Caco-2 (cell line): ENCODE data around the gene PBX2. TPM values are rescaled to one million over a fixed set of nuclear protein-coding genes. Genes with fewer than 3 reads are reported as not detected.
A peak's percentile ranks its signal among the peaks of the same experiment; 100 is the strongest.

Source experiments
- BruUV-seq: library from RNA; stranded (reverse); fragments of 400-500 nt; replicated peaks from 2 replicates; lab custom pipeline; 2021; lab: Mats Ljungman, UMichigan
- CTCF ChIA-PET: fragments of 300-600 bp; sonication (Branson Sonifier 250); formaldehyde crosslinking; loops from one replicate; lab custom pipeline; 2022; ENCODE audit warnings: antibody characterized with exemption; lab: Charles Lee
- POLR2A ChIA-PET: fragments of 300-600 bp; sonication (Branson Sonifier 250); formaldehyde crosslinking; loops from one replicate; lab custom pipeline; 2022; ENCODE audit warnings: antibody characterized with exemption; lab: Charles Lee
- DNase-seq, 2 experiments: peaks; one replicate each; pipeline versions ENCODE4 v3.0.0 to v3.0.0-alpha.2; 2020 to 2022
- H3K27me3 ChIP-seq: replicated peaks from 2 replicates; pipeline ENCODE4 v1.6.0; 2011; ENCODE audit warnings: low read length; ENCODE audit not compliant: control insufficient read depth, insufficient read depth
- H3K36me3 ChIP-seq: 2 replicates; pipeline ENCODE4 v1.5.1; 2011; ENCODE audit warnings: low read length; ENCODE audit not compliant: control insufficient read depth, insufficient read depth
- H3K4me1 ChIP-seq: fragments of 250-450 bp; sonication (Bioruptor Pico); 2 replicates; pipeline ENCODE4 v1.5.1; 2020; ENCODE audit warnings: mild to moderate bottlenecking
- H3K4me3 ChIP-seq: 2 replicates; pipeline ENCODE4 v1.5.1; 2011; ENCODE audit warnings: low read depth, mild to moderate bottlenecking, control low read depth, low read length
- H3K9me3 ChIP-seq: fragments of 250-450 bp; sonication (Bioruptor Pico); 2 replicates; pipeline ENCODE4 v1.5.1; 2020; ENCODE audit warnings: mild to moderate bottlenecking, moderate library complexity
- H3K27ac Mint-ChIP-seq: one replicate; pipeline ENCODE4 v1.8.0; 2022; ENCODE audit warnings: mixed read lengths; ENCODE audit not compliant: unreplicated experiment
- H3K27me3 Mint-ChIP-seq: one replicate; pipeline ENCODE4 v1.8.0; 2022; ENCODE audit warnings: mixed read lengths; ENCODE audit not compliant: insufficient read depth, unreplicated experiment
- H3K36me3 Mint-ChIP-seq: one replicate; pipeline ENCODE4 v1.8.0; 2022; ENCODE audit warnings: mild to moderate bottlenecking, mixed read lengths; ENCODE audit not compliant: insufficient read depth, unreplicated experiment
- H3K4me1 Mint-ChIP-seq: one replicate; pipeline ENCODE4 v1.8.0; 2022; ENCODE audit warnings: low read depth, mixed read lengths; ENCODE audit not compliant: unreplicated experiment
- H3K4me3 Mint-ChIP-seq: one replicate; pipeline ENCODE4 v1.8.0; 2022; ENCODE audit warnings: mild to moderate bottlenecking, moderate library complexity, mixed read lengths; ENCODE audit not compliant: unreplicated experiment
- H3K9me3 Mint-ChIP-seq: one replicate; pipeline ENCODE4 v1.8.0; 2022; ENCODE audit warnings: mixed read lengths; ENCODE audit not compliant: unreplicated experiment
- intact Hi-C: fragments of 100-400 bp; cut with micrococcal nuclease; formaldehyde crosslinking; loops from one replicate; pipeline ENCODE4 v1.10.0; 2022; ENCODE audit not compliant: unreplicated experiment
- total RNA-seq: library from RNA; stranded (reverse); gene quantifications from 2 replicates; pipeline ENCODE4 v1.2.3, GENCODE V29; 2022
- TF ChIP-seq, protein P1 (sequence below), 2 experiments: fragments of 200-600 bp in 1 of 2; IDR thresholded peaks; 1 replicate in 1 of 2; 2 replicates in 1 of 2; pipeline versions ENCODE4 v1.5.1 to v1.8.0; 2011 to 2022; ENCODE audit warnings: antibody characterized with exemption in 1 of 2, control low read depth in 1 of 2, inconsistent platforms in 1 of 2, low read depth in 1 of 2, low read length in 1 of 2, mild to moderate bottlenecking in 1 of 2, moderate library complexity in 1 of 2; ENCODE audit not compliant: insufficient read depth in 1 of 2, severe bottlenecking in 1 of 2, unreplicated experiment in 1 of 2

PBX2 gene
- total RNA-seq, 1 experiment from 2014 or later, result 96.3 TPM

DNA sequence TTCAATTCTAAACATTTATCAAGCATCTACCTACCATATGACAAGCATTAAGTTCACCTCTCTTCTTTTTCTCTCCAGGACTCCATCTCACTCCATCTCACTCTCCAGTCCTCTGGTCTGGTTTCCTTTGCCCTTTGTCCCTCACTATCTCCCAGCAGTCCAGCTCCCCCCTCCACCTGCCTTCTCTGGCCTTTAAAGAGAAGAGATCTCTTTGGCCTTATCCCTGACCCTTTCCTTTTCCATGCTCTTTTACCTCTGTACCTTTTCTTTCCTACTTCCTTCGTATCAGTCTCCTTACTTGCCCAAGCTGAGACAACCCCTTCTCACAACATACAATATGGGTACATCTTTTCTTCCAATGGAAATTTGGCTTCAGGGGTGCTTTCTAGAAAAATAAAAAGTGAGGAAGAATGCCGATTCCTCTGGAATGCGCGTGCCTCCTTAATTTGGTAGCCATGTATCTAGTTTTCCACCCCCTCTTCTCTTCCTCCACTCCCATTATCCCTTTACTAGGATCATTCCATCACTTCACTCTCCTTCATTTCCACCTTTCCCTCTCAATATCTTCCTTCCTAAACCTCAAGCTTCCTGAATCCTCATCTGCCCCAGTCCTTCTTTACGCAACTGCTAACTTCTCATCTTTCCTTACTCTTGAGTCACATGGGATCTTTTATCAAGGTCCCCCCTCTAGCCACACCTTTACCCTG lies 13.4 kb downstream of the PBX2 start:
- H3K27ac Mint-ChIP-seq, result peak overlapping the region; percentile 94
- intact Hi-C loops, result loop anchor here (1.0 kb wide), 1 partner anchor 19 kb away; no protein-coding TSS in a partner anchor
- Histone ChIP-seq H3K27me3 (no peaks in the 10 kb centered on the region), H3K36me3 (peaks cover 1% of the 10 kb centered on the region), H3K9me3 (no peaks in the 10 kb centered on the region), H3K4me3 (peak overlapping the region; percentile 87), H3K4me1 (peaks cover 22% of the 10 kb centered on the region)
- peaks cover 46% of the 10 kb centered on the region for H3K4me1 Mint-ChIP-seq
- BruUV-seq, result TSS peak; percentile 63
- H3K9me3 Mint-ChIP-seq, result no peaks in the 10 kb centered on the region
- TF ChIP-seq, protein P1, sequence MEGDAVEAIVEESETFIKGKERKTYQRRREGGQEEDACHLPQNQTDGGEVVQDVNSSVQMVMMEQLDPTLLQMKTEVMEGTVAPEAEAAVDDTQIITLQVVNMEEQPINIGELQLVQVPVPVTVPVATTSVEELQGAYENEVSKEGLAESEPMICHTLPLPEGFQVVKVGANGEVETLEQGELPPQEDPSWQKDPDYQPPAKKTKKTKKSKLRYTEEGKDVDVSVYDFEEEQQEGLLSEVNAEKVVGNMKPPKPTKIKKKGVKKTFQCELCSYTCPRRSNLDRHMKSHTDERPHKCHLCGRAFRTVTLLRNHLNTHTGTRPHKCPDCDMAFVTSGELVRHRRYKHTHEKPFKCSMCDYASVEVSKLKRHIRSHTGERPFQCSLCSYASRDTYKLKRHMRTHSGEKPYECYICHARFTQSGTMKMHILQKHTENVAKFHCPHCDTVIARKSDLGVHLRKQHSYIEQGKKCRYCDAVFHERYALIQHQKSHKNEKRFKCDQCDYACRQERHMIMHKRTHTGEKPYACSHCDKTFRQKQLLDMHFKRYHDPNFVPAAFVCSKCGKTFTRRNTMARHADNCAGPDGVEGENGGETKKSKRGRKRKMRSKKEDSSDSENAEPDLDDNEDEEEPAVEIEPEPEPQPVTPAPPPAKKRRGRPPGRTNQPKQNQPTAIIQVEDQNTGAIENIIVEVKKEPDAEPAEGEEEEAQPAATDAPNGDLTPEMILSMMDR (IDR thresholded peaks at IDR 0.05; ENCODE audit: insufficient read depth in 1 of 2, low read depth in 1 of 2, low read length in 1 of 2, severe bottlenecking in 1 of 2, unreplicated experiment in 1 of 2), result no peak
- peak overlapping the region; percentile 81 for H3K4me3 Mint-ChIP-seq
- CTCF ChIA-PET, result interaction anchor here (1.2 to 2.1 kb wide), 4 partner anchors 9 to 83 kb away, joined by 3 to 24 read pairs (median 4); partner anchors contain the start of gene PBX2
- no peaks in the 10 kb centered on the region for H3K27me3 Mint-ChIP-seq
- H3K36me3 Mint-ChIP-seq, result peaks cover 38% of the 10 kb centered on the region
- POLR2A ChIA-PET, result interaction anchor here (0.6 to 1.4 kb wide), 4 partner anchors 14 to 795 kb away, joined by 3 to 29 read pairs (median 4); partner anchors contain the start of genes FKBPL and PBX2
- no peak for DNase-seq

DNA sequence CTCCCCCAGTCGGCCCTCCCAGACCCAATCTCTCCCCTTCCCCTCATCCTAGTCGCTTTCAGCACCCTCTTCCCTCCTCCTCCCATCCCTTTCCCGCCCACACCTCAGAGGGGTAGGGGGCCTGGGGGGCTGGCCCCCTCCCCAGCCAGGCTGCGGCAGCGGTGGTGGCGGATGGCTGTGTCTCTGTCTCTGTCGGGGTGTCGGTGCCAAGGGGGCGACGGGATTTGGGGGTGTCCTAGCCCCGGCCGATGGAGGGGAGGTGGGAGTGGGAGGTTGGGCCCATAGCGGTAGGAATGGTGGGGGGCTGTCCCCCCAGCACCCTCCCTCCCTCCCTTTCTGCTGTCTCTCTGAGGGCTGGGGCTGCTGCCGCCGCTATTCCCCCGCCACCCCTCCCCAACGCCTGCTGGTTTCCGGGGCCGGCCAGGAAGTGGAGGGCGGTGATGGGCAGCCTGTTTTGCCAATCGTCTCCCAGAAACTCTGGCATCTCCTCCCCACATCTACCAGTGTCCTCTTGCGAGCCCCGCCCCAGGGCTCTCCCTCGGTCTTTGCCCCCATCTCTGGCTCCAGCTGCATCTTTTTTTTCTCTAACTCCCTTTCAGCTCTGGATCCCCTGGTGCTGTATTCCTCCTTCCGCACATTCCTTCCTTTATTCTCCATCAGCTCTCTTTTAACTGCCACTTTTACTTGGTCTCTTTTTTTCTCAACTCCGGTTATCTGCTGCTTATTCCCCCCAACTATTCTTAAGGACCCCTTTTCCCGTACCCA lies 14.1 kb downstream of the PBX2 start, which contains the start of gene AGPAT1:
Gene AGPAT1, minus strand, starts transcription at position 374 of the 765 bp plus-strand sequence. CDS start 4,588 bp downstream, outside the sequence.
- H3K9me3 ChIP-seq, result no peaks in the 10 kb centered on the region
- intact Hi-C loops, result no loop called here
- no peaks in the 10 kb centered on the region for H3K27me3 ChIP-seq
- H3K9me3 Mint-ChIP-seq, result no peaks in the 10 kb centered on the region
- BruUV-seq, result no TSS peak
- DNase-seq, result peak; percentile 97 to 98
- no peaks in the 10 kb centered on the region for H3K27me3 Mint-ChIP-seq
- TF ChIP-seq, protein P1 (IDR thresholded peaks at IDR 0.05; ENCODE audit: insufficient read depth in 1 of 2, low read depth in 1 of 2, low read length in 1 of 2, severe bottlenecking in 1 of 2, unreplicated experiment in 1 of 2), result no peak
- H3K4me3 ChIP-seq, result peak within 1 kb of the TSS; percentile 87
- H3K4me3 Mint-ChIP-seq, result peak within 1 kb of the TSS; percentile 81
- H3K36me3 Mint-ChIP-seq, result peaks cover 43% of the 10 kb centered on the region
- H3K4me1 ChIP-seq, result peaks cover 22% of the 10 kb centered on the region
- H3K36me3 ChIP-seq, result no peaks in the 10 kb centered on the region; the same call in 1 of the 2 replicates
- ChIA-PET POLR2A (interaction anchor here (0.6 to 1.0 kb wide), 3 partner anchors 20 to 796 kb away, joined by 3 to 6 read pairs (median 4); partner anchors contain the start of gene FKBPL), CTCF (interaction anchor here (1.3 to 2.1 kb wide), 2 partner anchors 8 to 20 kb away, joined by 3 to 24 read pairs; no protein-coding TSS in a partner anchor)
- H3K27ac Mint-ChIP-seq, result peak within 1 kb of the TSS; percentile 94
- peaks cover 46% of the 10 kb centered on the region for H3K4me1 Mint-ChIP-seq

DNA sequence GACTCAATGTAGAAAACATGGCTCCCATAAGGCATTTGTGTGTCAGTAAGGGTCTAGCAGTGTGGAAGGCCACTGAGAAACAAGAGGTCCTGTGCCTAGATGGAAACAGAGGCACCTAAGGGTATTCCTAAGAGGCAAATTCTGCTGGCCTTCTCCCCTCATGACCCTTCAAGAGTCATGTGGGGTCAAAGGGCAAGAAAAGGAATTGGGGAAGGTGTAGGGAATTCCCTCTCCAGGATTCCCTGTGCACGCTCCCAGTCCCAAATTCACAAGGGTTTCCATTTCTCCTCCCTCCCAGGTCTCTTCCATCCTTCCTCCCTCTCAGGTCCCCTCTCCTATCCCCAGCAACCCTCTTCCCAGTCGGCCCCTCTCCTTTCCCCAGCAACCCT lies 14.7 kb downstream of the PBX2 start:
- Mint-ChIP-seq H3K4me1 (peaks cover 41% of the 10 kb centered on the region), H3K36me3 (peaks cover 45% of the 10 kb centered on the region), H3K27ac (no peak overlapping the region), H3K4me3 (peak overlapping the region; percentile 81), H3K9me3 (no peaks in the 10 kb centered on the region), H3K27me3 (no peaks in the 10 kb centered on the region)
- TF ChIP-seq, protein P1 (IDR thresholded peaks at IDR 0.05; ENCODE audit: insufficient read depth in 1 of 2, low read depth in 1 of 2, low read length in 1 of 2, severe bottlenecking in 1 of 2, unreplicated experiment in 1 of 2), result no peak
- no peaks in the 10 kb centered on the region for H3K9me3 ChIP-seq
- CTCF ChIA-PET, result no interaction called here
- BruUV-seq, result TSS peak; percentile 9
- peaks cover 22% of the 10 kb centered on the region for H3K4me1 ChIP-seq
- intact Hi-C loops, result no loop called here
- DNase-seq, result no peak
- H3K4me3 ChIP-seq, result peak overlapping the region; percentile 87
- H3K36me3 ChIP-seq, result no peaks in the 10 kb centered on the region
- H3K27me3 ChIP-seq, result no peaks in the 10 kb centered on the region
- POLR2A ChIA-PET, result no interaction called here
